Esophagus squamous epithelium (tissue), 5 donors: ENCODE measurements around the gene SLC9A8. TPM values are rescaled to one million over a fixed set of nuclear protein-coding genes. Genes with fewer than 3 reads are reported as not detected.

Source experiments
- DNase-seq: peaks from one replicate; lab custom pipeline; 2025; lab: John Stamatoyannopoulos, UW
- H3K27ac ChIP-seq, 4 donors: fragments of 200-600 bp; sonication (generic); one replicate each; pipeline ENCODE4 v1.5.1; 2016 to 2019; ENCODE audit warnings: mild to moderate bottlenecking in 1 of 4
- H3K27me3 ChIP-seq, 4 donors: fragments of 200-600 bp; sonication (generic); 1 replicate in 3 of 4; 2 replicates in 1 of 4; pipeline versions ENCODE4 v1.5.1 to v1.6.0; 2017 to 2021; ENCODE audit warnings: antibody characterized with exemption in 1 of 4
- H3K36me3 ChIP-seq, 3 donors: fragments of 200-600 bp; sonication (generic); one replicate each; pipeline ENCODE4 v1.5.1; 2016 to 2019
- H3K4me1 ChIP-seq, 3 donors: fragments of 200-600 bp; sonication (generic); one replicate each; pipeline ENCODE4 v1.5.1; 2017 to 2019
- H3K4me3 ChIP-seq, 4 donors: fragments of 200-600 bp; sonication (generic); 1 replicate in 3 of 4; 2 replicates in 1 of 4; pipeline ENCODE4 v1.5.1; 2016 to 2019; ENCODE audit warnings: mild to moderate bottlenecking in 2 of 4, moderate library complexity in 1 of 4
- H3K9me3 ChIP-seq, 3 donors: fragments of 200-600 bp; sonication (generic); one replicate each; pipeline ENCODE4 v1.5.1; 2016 to 2019
- POLR2A ChIP-seq, 4 donors: fragments of 450-650 bp; IDR thresholded peaks; one replicate each; pipeline ENCODE4 v1.6.1; 2017; ENCODE audit warnings: antibody characterized with exemption in 4 of 4, mild to moderate bottlenecking in 4 of 4, moderate library complexity in 3 of 4
- WGBS, 2 donors: methylation state at CpG; one replicate each; pipeline ENCODE4 v1.1.5; 2018; 5-methylcytosine and 5-hydroxymethylcytosine counted together
- intact Hi-C: fragments of 100-400 bp; cut with DNase I; formaldehyde crosslinking; loops from one replicate; pipeline ENCODE4 v1.15.0; 2022
- total RNA-seq, 4 donors: library from RNA; depleted of rRNA; stranded (reverse); fragments of >200 nt; gene quantifications; one replicate each; pipeline ENCODE4 v1.1.0, GENCODE V29; 2016
- TF ChIP-seq, protein P1 (sequence below), 6 experiments: fragments of 450-650 bp in 4 of 6; fragments of 200-600 bp in 2 of 6; sonication (generic) in 2 of 6; IDR thresholded peaks; one replicate each; pipeline ENCODE4 v1.5.1; 2016 to 2019; ENCODE audit warnings: antibody characterized with exemption in 6 of 6, mild to moderate bottlenecking in 4 of 6, moderate library complexity in 4 of 6
- donor health status: DM: yes; HTN: yes; CAD: no.

SLC9A8 gene
- total RNA-seq, 4 donors from 2014 or later, result 11.5 to 14.1 (median 11.9) TPM

DNA sequence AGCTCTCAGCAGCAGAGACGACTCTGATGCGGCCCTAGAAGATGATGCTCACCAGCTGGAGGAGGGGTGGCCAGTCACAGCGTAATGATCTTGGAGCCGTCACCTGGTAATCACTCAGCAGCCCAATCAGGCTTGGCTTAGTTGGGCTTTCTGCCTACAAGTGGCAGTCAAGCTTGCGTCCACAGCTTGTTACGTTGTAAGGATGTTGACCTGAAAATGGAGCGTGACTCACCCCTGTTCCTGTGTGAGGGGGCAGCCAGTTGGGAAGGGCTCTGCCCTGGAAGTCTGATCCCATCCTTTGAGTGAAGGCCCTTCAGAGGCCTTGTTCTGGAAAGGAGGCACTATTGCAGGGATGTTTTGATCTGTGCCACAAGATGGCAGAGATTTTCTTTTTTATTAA lies 52.9 kb downstream of the SLC9A8 start:
- intact Hi-C loops, result no loop called here
- no peaks in the 10 kb centered on the region for H3K9me3 ChIP-seq
- peaks cover 6 to 89% (median 19%) of the 10 kb centered on the region in 3 donors for H3K36me3 ChIP-seq
- H3K27ac ChIP-seq, result no peak overlapping the region
- H3K4me3 ChIP-seq, result no peak overlapping the region
- TF ChIP-seq, protein P1, sequence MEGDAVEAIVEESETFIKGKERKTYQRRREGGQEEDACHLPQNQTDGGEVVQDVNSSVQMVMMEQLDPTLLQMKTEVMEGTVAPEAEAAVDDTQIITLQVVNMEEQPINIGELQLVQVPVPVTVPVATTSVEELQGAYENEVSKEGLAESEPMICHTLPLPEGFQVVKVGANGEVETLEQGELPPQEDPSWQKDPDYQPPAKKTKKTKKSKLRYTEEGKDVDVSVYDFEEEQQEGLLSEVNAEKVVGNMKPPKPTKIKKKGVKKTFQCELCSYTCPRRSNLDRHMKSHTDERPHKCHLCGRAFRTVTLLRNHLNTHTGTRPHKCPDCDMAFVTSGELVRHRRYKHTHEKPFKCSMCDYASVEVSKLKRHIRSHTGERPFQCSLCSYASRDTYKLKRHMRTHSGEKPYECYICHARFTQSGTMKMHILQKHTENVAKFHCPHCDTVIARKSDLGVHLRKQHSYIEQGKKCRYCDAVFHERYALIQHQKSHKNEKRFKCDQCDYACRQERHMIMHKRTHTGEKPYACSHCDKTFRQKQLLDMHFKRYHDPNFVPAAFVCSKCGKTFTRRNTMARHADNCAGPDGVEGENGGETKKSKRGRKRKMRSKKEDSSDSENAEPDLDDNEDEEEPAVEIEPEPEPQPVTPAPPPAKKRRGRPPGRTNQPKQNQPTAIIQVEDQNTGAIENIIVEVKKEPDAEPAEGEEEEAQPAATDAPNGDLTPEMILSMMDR (IDR thresholded peaks at IDR 0.05), result no peak
- TF ChIP-seq POLR2A (IDR thresholded peaks at IDR 0.05), result no peak
- peaks cover 0 to 9% (median 0%) of the 10 kb centered on the region in 3 donors for H3K4me1 ChIP-seq
- 60% methylated on average over 2 of the region's 7 CpGs; no CpG with 5 or more reads in 1 of the 2 donors for WGBS, 2 donors
- no peak for DNase-seq
- H3K27me3 ChIP-seq, result no peaks in the 10 kb centered on the region

DNA sequence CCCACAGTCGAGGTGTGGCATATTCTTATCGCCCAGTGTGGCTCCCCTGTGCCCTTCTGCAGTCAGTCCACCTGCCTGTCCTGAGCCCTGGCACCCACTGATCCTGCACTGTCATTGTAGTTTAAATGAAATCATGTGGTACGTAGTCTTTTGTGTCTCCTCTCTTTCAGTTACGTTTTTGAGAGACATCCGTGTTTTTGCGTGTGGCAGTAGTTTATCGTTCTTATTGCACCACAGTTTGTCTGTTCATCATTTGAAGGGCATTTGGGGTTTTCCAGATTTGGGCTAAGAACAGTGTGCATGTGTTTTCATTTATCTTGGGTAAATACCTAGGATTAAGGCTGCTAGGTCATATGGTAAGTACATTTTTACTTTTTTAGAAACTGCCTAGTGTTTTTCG lies 53.4 kb downstream of the SLC9A8 start:
- Histone ChIP-seq H3K9me3 (no peaks in the 10 kb centered on the region), H3K36me3 (peaks cover 6 to 89% (median 19%) of the 10 kb centered on the region in 3 donors), H3K4me1 (peaks cover 0 to 4% (median 0%) of the 10 kb centered on the region in 3 donors), H3K27me3 (no peaks in the 10 kb centered on the region), H3K27ac (no peak overlapping the region), H3K4me3 (no peak overlapping the region)
- TF ChIP-seq, protein P1 (IDR thresholded peaks at IDR 0.05), result no peak
- no peak for TF ChIP-seq POLR2A (IDR thresholded peaks at IDR 0.05)
- 74 to 75% methylated on average over 8 of the region's 8 CpGs for WGBS, 2 donors
- intact Hi-C loops, result no loop called here
- DNase-seq, result no peak

DNA sequence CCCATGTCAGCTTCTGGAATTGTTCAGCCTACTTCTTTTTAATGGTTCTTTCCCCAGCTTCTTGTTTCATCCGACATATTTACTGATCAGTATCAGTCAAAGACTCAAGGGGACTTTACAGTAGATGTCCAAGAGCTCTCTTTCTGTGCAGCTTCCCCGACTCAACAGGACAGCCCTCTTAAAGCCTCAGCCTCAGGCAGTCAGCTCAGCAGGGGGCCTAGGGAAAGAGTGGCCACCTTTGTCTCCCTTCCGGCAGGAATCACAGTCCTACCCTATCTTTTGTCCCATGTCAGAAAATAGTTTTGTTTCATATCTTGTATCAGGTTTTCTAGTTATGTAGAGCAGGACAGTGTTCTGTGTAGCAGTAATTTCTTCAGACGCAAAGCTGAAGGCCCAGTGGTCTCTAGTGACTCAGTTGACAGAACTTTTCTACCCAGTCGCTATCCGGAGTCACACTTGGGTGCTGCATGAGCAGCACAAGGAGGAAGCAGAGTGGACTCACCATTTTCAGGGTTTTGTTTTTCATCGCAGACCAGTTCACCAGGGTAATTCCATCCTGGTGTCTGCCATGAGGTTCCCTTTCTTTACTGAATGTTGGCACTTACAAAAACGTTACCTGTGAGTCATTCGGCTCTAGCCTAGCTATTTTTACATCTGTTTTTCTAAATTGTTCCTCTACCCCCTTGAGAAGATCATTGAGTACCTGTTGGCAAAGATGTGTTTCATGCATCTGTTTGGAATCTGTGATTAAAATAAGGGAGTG lies 55.0 kb downstream of the SLC9A8 start:
- H3K36me3 ChIP-seq, result peaks cover 6 to 92% (median 19%) of the 10 kb centered on the region in 3 donors
- intact Hi-C loops, result no loop called here
- no peaks in the 10 kb centered on the region for H3K9me3 ChIP-seq
- H3K4me1 ChIP-seq, result no peaks in the 10 kb centered on the region
- H3K27ac ChIP-seq, result no peak overlapping the region
- no peak for TF ChIP-seq POLR2A (IDR thresholded peaks at IDR 0.05)
- TF ChIP-seq, protein P1 (IDR thresholded peaks at IDR 0.05), result no peak
- DNase-seq, result no peak
- no peak overlapping the region for H3K4me3 ChIP-seq
- WGBS, 2 donors, result 74 to 88% methylated on average over 6 to 9 of the region's 9 CpGs
- no peaks in the 10 kb centered on the region for H3K27me3 ChIP-seq

DNA sequence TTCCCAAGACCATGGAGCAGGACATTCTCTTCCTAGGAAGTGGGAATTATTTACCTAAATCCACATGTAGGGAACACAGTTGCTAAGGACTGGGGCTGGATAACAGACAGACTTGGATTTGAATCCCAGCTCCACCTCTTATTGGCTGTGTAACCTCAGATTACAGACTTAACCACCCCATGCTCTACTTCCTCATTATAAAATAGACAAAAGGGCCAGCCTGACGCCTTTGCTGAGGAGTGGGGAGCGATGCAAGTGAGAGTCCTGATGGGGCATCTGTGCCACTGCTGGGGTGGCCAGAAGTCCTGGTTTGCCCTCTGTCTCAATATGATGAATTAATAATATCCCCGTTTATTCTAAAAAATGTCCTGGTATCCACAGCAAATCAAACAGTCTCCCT lies 55.9 kb downstream of the SLC9A8 start:
- intact Hi-C loops, result no loop called here
- no peak for TF ChIP-seq POLR2A (IDR thresholded peaks at IDR 0.05)
- TF ChIP-seq, protein P1 (IDR thresholded peaks at IDR 0.05), result no peak
- no peaks in the 10 kb centered on the region for H3K27me3 ChIP-seq
- 79 to 90% methylated on average over 3 of the region's 3 CpGs for WGBS, 2 donors
- peaks cover 6 to 96% (median 19%) of the 10 kb centered on the region in 3 donors for H3K36me3 ChIP-seq
- H3K27ac ChIP-seq, result no peak overlapping the region
- H3K4me3 ChIP-seq, result no peak overlapping the region
- H3K4me1 ChIP-seq, result no peaks in the 10 kb centered on the region
- H3K9me3 ChIP-seq, result no peaks in the 10 kb centered on the region
- DNase-seq, result no peak

DNA sequence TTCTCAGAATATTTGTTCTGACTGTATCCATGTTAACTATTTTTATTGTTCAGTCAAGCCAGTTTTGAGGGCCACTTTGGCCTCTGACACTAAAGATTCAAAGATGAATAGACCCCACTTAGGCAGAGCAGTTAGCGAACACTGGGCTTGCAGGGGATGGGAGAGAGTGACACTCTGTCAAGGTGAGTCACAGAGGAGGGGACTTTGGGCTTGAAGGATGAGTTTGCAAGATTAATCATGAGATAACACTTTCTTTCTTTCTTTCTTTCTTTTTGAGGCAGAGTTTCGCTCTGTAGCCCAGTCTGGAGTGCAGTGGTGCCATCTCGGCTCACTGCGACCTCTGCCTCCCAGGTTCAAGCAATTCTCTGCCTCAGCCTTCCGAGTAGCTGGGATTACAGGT lies 56.3 kb downstream of the SLC9A8 start:
- Histone ChIP-seq H3K36me3 (peaks cover 6 to 96% (median 19%) of the 10 kb centered on the region in 3 donors), H3K9me3 (no peaks in the 10 kb centered on the region), H3K4me3 (no peak overlapping the region), H3K4me1 (no peaks in the 10 kb centered on the region), H3K27ac (no peak overlapping the region), H3K27me3 (no peaks in the 10 kb centered on the region)
- 74 to 89% methylated on average over 5 of the region's 5 CpGs for WGBS, 2 donors
- TF ChIP-seq, protein P1 (IDR thresholded peaks at IDR 0.05), result no peak
- TF ChIP-seq POLR2A (IDR thresholded peaks at IDR 0.05), result no peak
- DNase-seq, result no peak
- intact Hi-C loops, result no loop called here
